Mammary epithelial cell (primary cell): ENCODE measurements around the gene INTS15.

Source experiments
- EZH2 ChIP-seq: IDR thresholded peaks from 2 replicates; pipeline ENCODE4 v1.6.1; 2012; ENCODE audit warnings: low read length, inconsistent platforms, borderline replicate concordance
- TF ChIP-seq, protein P1 (sequence below), 2 donors: IDR thresholded peaks in 1 of 2; conservative IDR thresholded peaks in 1 of 2; 2 replicates each; pipeline ENCODE4 v1.5.1; 2011 to 2012; ENCODE audit warnings: inconsistent platforms in 2 of 2, low read length in 2 of 2, mild to moderate bottlenecking in 2 of 2, control low read depth in 1 of 2, low read depth in 1 of 2; ENCODE audit not compliant: insufficient read depth in 1 of 2; ENCODE audit errors: extremely low read depth in 1 of 2

- TF ChIP-seq, protein P1, sequence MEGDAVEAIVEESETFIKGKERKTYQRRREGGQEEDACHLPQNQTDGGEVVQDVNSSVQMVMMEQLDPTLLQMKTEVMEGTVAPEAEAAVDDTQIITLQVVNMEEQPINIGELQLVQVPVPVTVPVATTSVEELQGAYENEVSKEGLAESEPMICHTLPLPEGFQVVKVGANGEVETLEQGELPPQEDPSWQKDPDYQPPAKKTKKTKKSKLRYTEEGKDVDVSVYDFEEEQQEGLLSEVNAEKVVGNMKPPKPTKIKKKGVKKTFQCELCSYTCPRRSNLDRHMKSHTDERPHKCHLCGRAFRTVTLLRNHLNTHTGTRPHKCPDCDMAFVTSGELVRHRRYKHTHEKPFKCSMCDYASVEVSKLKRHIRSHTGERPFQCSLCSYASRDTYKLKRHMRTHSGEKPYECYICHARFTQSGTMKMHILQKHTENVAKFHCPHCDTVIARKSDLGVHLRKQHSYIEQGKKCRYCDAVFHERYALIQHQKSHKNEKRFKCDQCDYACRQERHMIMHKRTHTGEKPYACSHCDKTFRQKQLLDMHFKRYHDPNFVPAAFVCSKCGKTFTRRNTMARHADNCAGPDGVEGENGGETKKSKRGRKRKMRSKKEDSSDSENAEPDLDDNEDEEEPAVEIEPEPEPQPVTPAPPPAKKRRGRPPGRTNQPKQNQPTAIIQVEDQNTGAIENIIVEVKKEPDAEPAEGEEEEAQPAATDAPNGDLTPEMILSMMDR (conservative IDR thresholded peaks at IDR 0.05 in 1 of 2, IDR thresholded peaks at IDR 0.05 in 1 of 2; ENCODE audit: extremely low read depth in 1 of 2, insufficient read depth in 1 of 2, low read depth in 1 of 2, low read length in 2 of 2): no peak
- no peak for TF ChIP-seq EZH2
Observed at GRCh38 chr7:6636741-6637543, 47.1 kb downstream of the INTS15 start, which contains the start of gene ZNF316.
